GM23338 (cell line): ENCODE results near the gene KRTDAP. TPM values are rescaled to one million over a fixed set of nuclear protein-coding genes. Genes with fewer than 3 reads are reported as not detected.

ENCODE experiments used
- ATAC-seq: fragments of 200-7000 bp; cut with Tn5 transposase; 3 replicates; pipeline ENCODE4 v1.9.1; 2020
- DNase-seq: peaks from one replicate; pipeline ENCODE4 v3.0.0-alpha.2; 2015; ENCODE audit warnings: low spot score
- H2AFZ ChIP-seq: fragments of 200-600 bp; sonication (generic); 2 replicates; pipeline ENCODE4 v1.8.0; 2016; ENCODE audit warnings: antibody characterized with exemption, mild to moderate bottlenecking, moderate library complexity
- H3F3A ChIP-seq: fragments of 200-600 bp; sonication (generic); replicated peaks from 2 replicates; pipeline ENCODE4 v1.8.0; 2017; ENCODE audit warnings: antibody characterized with exemption, mixed run types, low read depth
- H3K27ac ChIP-seq: fragments of 200-600 bp; sonication (generic); 2 replicates; pipeline ENCODE4 v1.6.1; 2016; ENCODE audit warnings: low read depth
- H3K27me3 ChIP-seq: fragments of 200-600 bp; sonication (generic); 2 replicates; pipeline ENCODE4 v1.8.0; 2016; ENCODE audit warnings: mild to moderate bottlenecking, mixed run types, moderate library complexity; ENCODE audit not compliant: insufficient read depth
- H3K36me3 ChIP-seq: fragments of 200-600 bp; sonication (generic); 2 replicates; pipeline ENCODE4 v1.8.0; 2016; ENCODE audit warnings: mild to moderate bottlenecking; ENCODE audit not compliant: insufficient read depth
- H3K4me1 ChIP-seq: fragments of 200-600 bp; sonication (generic); 2 replicates; pipeline ENCODE4 v1.8.0; 2016; ENCODE audit warnings: mild to moderate bottlenecking, moderate library complexity; ENCODE audit not compliant: insufficient read depth
- H3K4me2 ChIP-seq: fragments of 200-600 bp; sonication (generic); 2 replicates; pipeline ENCODE4 v1.7.1; 2017; ENCODE audit warnings: mixed run types
- H3K4me3 ChIP-seq: fragments of 200-600 bp; sonication (generic); 2 replicates; pipeline ENCODE4 v1.6.1; 2016; ENCODE audit warnings: mixed run types
- H3K79me2 ChIP-seq: fragments of 200-600 bp; sonication (generic); replicated peaks from 2 replicates; pipeline ENCODE4 v1.8.0; 2017; ENCODE audit warnings: mild to moderate bottlenecking; ENCODE audit not compliant: insufficient read depth
- H3K9me2 ChIP-seq: fragments of 200-600 bp; sonication (generic); 2 replicates; pipeline ENCODE4 v1.8.0; 2017; ENCODE audit not compliant: insufficient read depth
- H4K20me1 ChIP-seq: fragments of 200-600 bp; sonication (generic); replicated peaks from 2 replicates; pipeline ENCODE4 v1.8.0; 2017; ENCODE audit warnings: mild to moderate bottlenecking; ENCODE audit not compliant: insufficient read depth
- H3K27ac Mint-ChIP-seq: 2 replicates; pipeline ENCODE4 v1.8.0; 2020; ENCODE audit warnings: inconsistent platforms, mild to moderate bottlenecking, moderate library complexity, mixed read lengths
- H3K27me3 Mint-ChIP-seq: 3 replicates; pipeline ENCODE4 v1.8.0; 2022; ENCODE audit warnings: low read depth, mild to moderate bottlenecking, moderate library complexity, mixed read lengths, inconsistent platforms; ENCODE audit not compliant: insufficient read depth, poor library complexity
- H3K36me3 Mint-ChIP-seq: 3 replicates; pipeline ENCODE4 v1.8.0; 2021; ENCODE audit warnings: low read depth, mild to moderate bottlenecking, inconsistent platforms, moderate library complexity, mixed read lengths
- H3K4me1 Mint-ChIP-seq: 3 replicates; pipeline ENCODE4 v1.8.0; 2020; ENCODE audit warnings: mild to moderate bottlenecking, inconsistent platforms, mixed read lengths
- H3K4me3 Mint-ChIP-seq: 3 replicates; pipeline ENCODE4 v1.8.0; 2021; ENCODE audit warnings: moderate library complexity, mild to moderate bottlenecking, inconsistent platforms, mixed read lengths
- H3K9me3 Mint-ChIP-seq: 3 replicates; pipeline ENCODE4 v1.8.0; 2020; ENCODE audit warnings: moderate library complexity, mild to moderate bottlenecking, inconsistent platforms, mixed read lengths
- CREB1 ChIP-seq: fragments of 250-450 bp; sonication (Bioruptor Pico); IDR thresholded peaks from 2 replicates; pipeline ENCODE4 v1.5.0; 2020; ENCODE audit warnings: low read depth, mild to moderate bottlenecking, moderate library complexity
- ETS1 ChIP-seq: IDR thresholded peaks from 2 replicates; pipeline ENCODE4 v1.6.1; 2016; ENCODE audit warnings: antibody characterized with exemption
- EZH2phosphoT487 ChIP-seq: fragments of 200-600 bp; sonication (generic); IDR thresholded peaks from one replicate; pipeline ENCODE4 v1.8.1; 2018; ENCODE audit warnings: antibody characterized with exemption; ENCODE audit not compliant: unreplicated experiment
- JUNB ChIP-seq: IDR thresholded peaks from one replicate; pipeline ENCODE4 v1.6.1; 2016; ENCODE audit warnings: antibody characterized with exemption; ENCODE audit not compliant: unreplicated experiment
- POLR2AphosphoS5 ChIP-seq: IDR thresholded peaks from 2 replicates; pipeline ENCODE4 v1.6.1; 2016; ENCODE audit warnings: antibody characterized with exemption, low read depth
- REST ChIP-seq: IDR thresholded peaks from one replicate; pipeline ENCODE4 v1.6.1; 2018; ENCODE audit warnings: antibody characterized with exemption; ENCODE audit not compliant: unreplicated experiment
- STAT1 ChIP-seq: IDR thresholded peaks from one replicate; pipeline ENCODE4 v1.6.1; 2016; ENCODE audit warnings: antibody characterized with exemption; ENCODE audit not compliant: unreplicated experiment
- ZNF331 ChIP-seq: fragments of 250-450 bp; sonication (Bioruptor Pico); IDR thresholded peaks from 2 replicates; pipeline ENCODE4 v1.5.0; 2020; ENCODE audit warnings: low read depth, mild to moderate bottlenecking, moderate library complexity
- polyA plus RNA-seq: library from polyadenylated mRNA; unstranded; fragments of >200 nt; fragmentation: Nextera tagmentation; extraction: Ambion mirVana; gene quantifications from 2 replicates; pipeline ENCODE4 v1.2.1, GENCODE V29; 2016
- total RNA-seq: library from RNA; depleted of rRNA; stranded (reverse); fragments of >200 nt; shearing (Covaris generic); gene quantifications from 2 replicates; pipeline ENCODE4 v1.2.3, GENCODE V29; 2014
- TF ChIP-seq, protein P1 (sequence below), 2 experiments: fragments of 200-600 bp in 1 of 2; sonication (generic) in 1 of 2; conservative IDR thresholded peaks; 2 replicates each; pipeline versions ENCODE4 v1.5.1 to v1.6.1; 2016 to 2017; ENCODE audit warnings: antibody characterized with exemption in 2 of 2, low read depth in 2 of 2, mild to moderate bottlenecking in 2 of 2, moderate library complexity in 1 of 2

Gene KRTDAP
- total and polyA plus RNA-seq, 2 experiments from 2014 or later = 2.7 TPM; not detected in 1

- Histone ChIP-seq H2AFZ (peak within 1 kb of the TSS; percentile 95), H3F3A (peaks cover 6% of the 10 kb centered on the region; the same call in 1 of the 2 replicates), H3K27me3 (peaks cover 31% of the 10 kb centered on the region), H3K27ac (no peak within 1 kb of the TSS), H3K36me3 (no peaks in the 10 kb centered on the region), H3K79me2 (no peaks in the 10 kb centered on the region), H4K20me1 (no peaks in the 10 kb centered on the region; the same call in 1 of the 2 replicates), H3K4me3 (peak within 1 kb of the TSS; percentile 68), H3K4me2 (peak within 1 kb of the TSS; percentile 83), H3K9me2 (no peaks in the 10 kb centered on the region), H3K4me1 (peaks cover 16% of the 10 kb centered on the region; the same call in 1 of the 2 replicates)
- TF ChIP-seq ZNF331 (CRISPR knock-in tag) (no peak), CREB1 (CRISPR knock-in tag) (peak; percentile 96)
- peak; percentile 46 for ATAC-seq
- peak; percentile 63 for DNase-seq
- H3K36me3 Mint-ChIP-seq = no peaks in the 10 kb centered on the region; the same call in 2 of the 3 replicates
- H3K9me3 Mint-ChIP-seq = no peaks in the 10 kb centered on the region
- H3K27me3 Mint-ChIP-seq = peaks cover 36% of the 10 kb centered on the region
- no peak within 1 kb of the TSS; the same call in 1 of the 2 replicates for H3K27ac Mint-ChIP-seq
- peak within 1 kb of the TSS; percentile 71 for H3K4me3 Mint-ChIP-seq
- H3K4me1 Mint-ChIP-seq = peaks cover 24% of the 10 kb centered on the region
Measured at GRCh38 chr19:35533201-35533821, 43.0 kb upstream of the KRTDAP start, which contains the start of gene GAPDHS. TSS of gene GAPDHS (plus strand) at chr19:35533456. CDS start at chr19:35533528, 72 bp downstream.

DNA sequence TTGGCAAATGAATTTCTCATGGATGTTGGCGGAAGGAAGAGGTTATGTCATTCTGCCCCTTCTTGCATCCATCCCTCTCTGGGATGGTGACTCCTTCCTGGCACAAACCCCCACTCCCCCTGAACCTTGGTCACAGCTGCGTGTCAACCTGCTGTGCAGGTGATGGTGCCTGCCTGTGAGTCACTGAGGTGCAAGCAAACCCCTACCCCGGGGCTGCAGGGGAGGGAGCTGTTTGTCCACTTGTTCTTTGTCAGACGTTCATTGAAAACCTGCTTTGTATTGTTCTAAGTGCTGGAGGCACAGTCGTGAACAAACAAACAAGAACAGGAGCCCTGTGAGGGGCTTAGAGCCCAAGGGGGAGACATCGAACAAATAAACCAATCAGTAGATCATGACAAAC, 41.0 kb upstream of the KRTDAP start:
- no peak overlapping the region for H3K27ac Mint-ChIP-seq
- TF ChIP-seq ZNF331 (CRISPR knock-in tag) = no peak
- TF ChIP-seq ETS1 = no peak
- TF ChIP-seq STAT1 = no peak
- TF ChIP-seq JUNB = no peak
- TF ChIP-seq CREB1 (CRISPR knock-in tag) = no peak
- TF ChIP-seq, protein P1, sequence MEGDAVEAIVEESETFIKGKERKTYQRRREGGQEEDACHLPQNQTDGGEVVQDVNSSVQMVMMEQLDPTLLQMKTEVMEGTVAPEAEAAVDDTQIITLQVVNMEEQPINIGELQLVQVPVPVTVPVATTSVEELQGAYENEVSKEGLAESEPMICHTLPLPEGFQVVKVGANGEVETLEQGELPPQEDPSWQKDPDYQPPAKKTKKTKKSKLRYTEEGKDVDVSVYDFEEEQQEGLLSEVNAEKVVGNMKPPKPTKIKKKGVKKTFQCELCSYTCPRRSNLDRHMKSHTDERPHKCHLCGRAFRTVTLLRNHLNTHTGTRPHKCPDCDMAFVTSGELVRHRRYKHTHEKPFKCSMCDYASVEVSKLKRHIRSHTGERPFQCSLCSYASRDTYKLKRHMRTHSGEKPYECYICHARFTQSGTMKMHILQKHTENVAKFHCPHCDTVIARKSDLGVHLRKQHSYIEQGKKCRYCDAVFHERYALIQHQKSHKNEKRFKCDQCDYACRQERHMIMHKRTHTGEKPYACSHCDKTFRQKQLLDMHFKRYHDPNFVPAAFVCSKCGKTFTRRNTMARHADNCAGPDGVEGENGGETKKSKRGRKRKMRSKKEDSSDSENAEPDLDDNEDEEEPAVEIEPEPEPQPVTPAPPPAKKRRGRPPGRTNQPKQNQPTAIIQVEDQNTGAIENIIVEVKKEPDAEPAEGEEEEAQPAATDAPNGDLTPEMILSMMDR (conservative IDR thresholded peaks at IDR 0.05; ENCODE audit: low read depth in 2 of 2) = no peak
- no peak for TF ChIP-seq POLR2AphosphoS5
- no peak for TF ChIP-seq REST
- TF ChIP-seq EZH2phosphoT487 = no peak

More for the DNA sequence above, 41.0 kb upstream of the KRTDAP start:
- Histone ChIP-seq H3K27ac (no peak overlapping the region), H3K4me1 (peaks cover 8% of the 10 kb centered on the region; the same call in 1 of the 2 replicates), H3K79me2 (no peaks in the 10 kb centered on the region), H3K4me3 (no peak overlapping the region), H3K27me3 (peaks cover 31% of the 10 kb centered on the region), H3K36me3 (no peaks in the 10 kb centered on the region), H3F3A (peaks cover 6% of the 10 kb centered on the region; the same call in 1 of the 2 replicates), H3K4me2 (no peak overlapping the region), H2AFZ (no peak overlapping the region), H4K20me1 (no peaks in the 10 kb centered on the region), H3K9me2 (no peaks in the 10 kb centered on the region)
- Mint-ChIP-seq H3K27me3 (peaks cover 32% of the 10 kb centered on the region), H3K9me3 (no peaks in the 10 kb centered on the region), H3K4me1 (peaks cover 14% of the 10 kb centered on the region), H3K4me3 (no peak overlapping the region), H3K36me3 (no peaks in the 10 kb centered on the region; the same call in 2 of the 3 replicates)
- DNase-seq (no peak), ATAC-seq (no peak)
